Endodermal cell (in vitro differentiated cells): ENCODE results near the gene C5AR1. TPM values are rescaled to one million over a fixed set of nuclear protein-coding genes. Genes with fewer than 3 reads are reported as not detected.

Experiments
- DNase-seq: peaks from one replicate; pipeline ENCODE4 v3.0.0-alpha.2; 2017
- H3K27ac ChIP-seq: 2 replicates; pipeline ENCODE4 v1.5.1; 2013; ENCODE audit warnings: mild to moderate bottlenecking, low read depth, low read length, moderate library complexity
- H3K27me3 ChIP-seq: 2 replicates; pipeline ENCODE4 v1.6.1; 2013; ENCODE audit warnings: mild to moderate bottlenecking, low read length, moderate library complexity; ENCODE audit not compliant: insufficient read depth, control insufficient read depth, poor library complexity, severe bottlenecking
- H3K36me3 ChIP-seq: 2 replicates; pipeline ENCODE4 v1.7.0; 2013; ENCODE audit warnings: mild to moderate bottlenecking, low read length, moderate library complexity; ENCODE audit not compliant: control insufficient read depth, insufficient read depth
- H3K4me1 ChIP-seq: one replicate; pipeline ENCODE4 v1.7.0; 2013; ENCODE audit warnings: low read length; ENCODE audit not compliant: control insufficient read depth, insufficient read depth
- H3K4me3 ChIP-seq: 2 replicates; pipeline ENCODE4 v1.5.1; 2013; ENCODE audit warnings: mild to moderate bottlenecking, low read length, moderate library complexity
- H3K9ac ChIP-seq: 2 replicates; pipeline ENCODE4 v1.6.1; 2013; ENCODE audit warnings: mild to moderate bottlenecking, low read length, moderate library complexity; ENCODE audit not compliant: poor library complexity, severe bottlenecking; ENCODE audit errors: extremely low read depth
- H3K9me3 ChIP-seq: 2 replicates; pipeline ENCODE4 v1.6.1; 2013; ENCODE audit warnings: mild to moderate bottlenecking, low read length, moderate library complexity; ENCODE audit not compliant: control insufficient read depth
- H3K27ac Mint-ChIP-seq: 2 replicates; pipeline ENCODE4 v1.8.0; 2020; ENCODE audit warnings: mixed read lengths
- H3K27me3 Mint-ChIP-seq: 2 replicates; pipeline ENCODE4 v1.8.0; 2021; ENCODE audit warnings: mild to moderate bottlenecking, mixed read lengths; ENCODE audit not compliant: insufficient read depth
- H3K36me3 Mint-ChIP-seq: 2 replicates; pipeline ENCODE4 v1.8.0; 2020; ENCODE audit warnings: low read depth, mixed read lengths
- H3K4me1 Mint-ChIP-seq: 2 replicates; pipeline ENCODE4 v1.8.0; 2020; ENCODE audit warnings: mixed read lengths
- H3K4me3 Mint-ChIP-seq: 2 replicates; pipeline ENCODE4 v1.8.0; 2020; ENCODE audit warnings: mild to moderate bottlenecking, moderate library complexity, mixed read lengths
- H3K9me3 Mint-ChIP-seq: 2 replicates; pipeline ENCODE4 v1.8.0; 2020; ENCODE audit warnings: mild to moderate bottlenecking, mixed read lengths
- CTCF ChIP-seq: fragments of 200-600 bp; sonication (generic); conservative IDR thresholded peaks from 2 replicates; pipeline ENCODE4 v1.5.0; 2021; ENCODE audit warnings: antibody characterized with exemption, mild to moderate bottlenecking
- WGBS, 2 experiments: methylation state at CpG; one replicate each; pipeline versions ENCODE4 v1.1.5 to v1.1.7; 2013; ENCODE audit warnings: missing lambda C conversion rate in 2 of 2, mixed read lengths in 1 of 2; ENCODE audit not compliant: insufficient coverage in 1 of 2, insufficient read length in 1 of 2; 5-methylcytosine and 5-hydroxymethylcytosine counted together
- total RNA-seq, 2 donors: library from RNA; stranded (reverse); fragmentation: NEBNext Ultra II Directional in 1 of 2; extraction: Animal tissue kit (Norgen Biotek cat#: 25700) in 1 of 2; gene quantifications; 2 replicates in 1 of 2; 3 replicates in 1 of 2; pipeline ENCODE4 v1.2.1, GENCODE V29; 2021

The C5AR1 gene
- total RNA-seq, 2 donors from 2014 or later, result 0.48 TPM; not detected in 1

- no peak for TF ChIP-seq CTCF
- no peak for DNase-seq
- Mint-ChIP-seq H3K9me3 (no peaks in the 10 kb centered on the region), H3K36me3 (no peaks in the 10 kb centered on the region), H3K4me1 (no peaks in the 10 kb centered on the region), H3K27me3 (no peaks in the 10 kb centered on the region), H3K4me3 (no peak overlapping the region), H3K27ac (no peak overlapping the region)
- H3K9ac ChIP-seq, result no peak overlapping the region
- H3K36me3 ChIP-seq, result no peaks in the 10 kb centered on the region
- no peak overlapping the region for H3K4me3 ChIP-seq
- H3K4me1 ChIP-seq, result no peaks in the 10 kb centered on the region
- H3K27me3 ChIP-seq, result no peaks in the 10 kb centered on the region
- 86 to 88% methylated on average over 5 to 10 of the region's 10 CpGs for whole genome bisulfite sequencing, 2 experiments
- no peak overlapping the region for H3K27ac ChIP-seq
- H3K9me3 ChIP-seq, result no peaks in the 10 kb centered on the region
Measured at GRCh38 chr19:47339196-47339880, 29.7 kb downstream of the C5AR1 start.

GRCh38 chr19:47340477-47341208 lies 31.0 kb downstream of the C5AR1 start:
- no peaks in the 10 kb centered on the region for H3K27me3 Mint-ChIP-seq
- H3K27ac Mint-ChIP-seq, result no peak overlapping the region
- H3K9me3 Mint-ChIP-seq, result no peaks in the 10 kb centered on the region
- TF ChIP-seq CTCF, result no peak
- DNase-seq, result no peak
- H3K4me1 ChIP-seq, result no peaks in the 10 kb centered on the region
- no peaks in the 10 kb centered on the region for H3K9me3 ChIP-seq
- H3K27ac ChIP-seq, result no peak overlapping the region
- H3K36me3 ChIP-seq, result no peaks in the 10 kb centered on the region
- H3K36me3 Mint-ChIP-seq, result no peaks in the 10 kb centered on the region
- no peaks in the 10 kb centered on the region for H3K27me3 ChIP-seq
- no peak overlapping the region for H3K4me3 Mint-ChIP-seq
- 93 to 94% methylated on average over 25 to 29 of the region's 29 CpGs for WGBS, 2 experiments
- H3K4me1 Mint-ChIP-seq, result no peaks in the 10 kb centered on the region
- no peak overlapping the region for H3K4me3 ChIP-seq
- H3K9ac ChIP-seq, result no peak overlapping the region

DNA sequence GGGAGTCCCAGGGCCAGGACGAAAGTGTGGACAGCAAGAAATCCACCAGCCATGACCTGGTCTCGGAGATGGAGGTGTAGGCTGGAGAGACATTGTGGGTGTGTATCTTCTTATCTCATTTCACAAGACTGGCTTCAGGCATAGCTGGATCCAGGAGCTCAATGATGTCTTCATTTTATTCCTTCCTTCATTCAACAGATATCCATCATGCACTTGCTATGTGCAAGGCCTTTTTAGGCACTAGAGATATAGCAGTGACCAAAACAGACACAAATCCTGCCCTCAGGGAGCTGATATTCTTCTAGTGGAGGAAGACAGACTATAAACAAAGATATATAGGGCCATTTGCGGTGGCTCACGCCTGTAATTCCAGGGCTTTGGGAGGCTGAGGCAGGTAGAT lies 32.1 kb downstream of the C5AR1 start:
- Mint-ChIP-seq H3K27me3 (no peaks in the 10 kb centered on the region), H3K4me3 (no peak overlapping the region), H3K36me3 (no peaks in the 10 kb centered on the region), H3K27ac (no peak overlapping the region), H3K9me3 (no peaks in the 10 kb centered on the region), H3K4me1 (no peaks in the 10 kb centered on the region)
- Histone ChIP-seq H3K27ac (no peak overlapping the region), H3K9ac (no peak overlapping the region), H3K4me1 (no peaks in the 10 kb centered on the region), H3K36me3 (no peaks in the 10 kb centered on the region), H3K9me3 (no peaks in the 10 kb centered on the region), H3K4me3 (no peak overlapping the region), H3K27me3 (no peaks in the 10 kb centered on the region)
- no peak for TF ChIP-seq CTCF
- no peak for DNase-seq
- WGBS, 2 experiments, result 87 to 100% methylated on average over 2 to 4 of the region's 4 CpGs
